Esophagus squamous epithelium (tissue), 4 donors: ENCODE results near the gene FAM163A.

Experiments used
- POLR2A ChIP-seq, 4 donors: fragments of 450-650 bp; IDR thresholded peaks; one replicate each; pipeline ENCODE4 v1.6.1; 2017; ENCODE audit warnings: antibody characterized with exemption in 4 of 4, mild to moderate bottlenecking in 4 of 4, moderate library complexity in 3 of 4
- TF ChIP-seq, protein P1 (sequence below), 6 experiments: fragments of 450-650 bp in 4 of 6; fragments of 200-600 bp in 2 of 6; sonication (generic) in 2 of 6; IDR thresholded peaks; one replicate each; pipeline ENCODE4 v1.5.1; 2016 to 2019; ENCODE audit warnings: antibody characterized with exemption in 6 of 6, mild to moderate bottlenecking in 4 of 6, moderate library complexity in 4 of 6

DNA sequence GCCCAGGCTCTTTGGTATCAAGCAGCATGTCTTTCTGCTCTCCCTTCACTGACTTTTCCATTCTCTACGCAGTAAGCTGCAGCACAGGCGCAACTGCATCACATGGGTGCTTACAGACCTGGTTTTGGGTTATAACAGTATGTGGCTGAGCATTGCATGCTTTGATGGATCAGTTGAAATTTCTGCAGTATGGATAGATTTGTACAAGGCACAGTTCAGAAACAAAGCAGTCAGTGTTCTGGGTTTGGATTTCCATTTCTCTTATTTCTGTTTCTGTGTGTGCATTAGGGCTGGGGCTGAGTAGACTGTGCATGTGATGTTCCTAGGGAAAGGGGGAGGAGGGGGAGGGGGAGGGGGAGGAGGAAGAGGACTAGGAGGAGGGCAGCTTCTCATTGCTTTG, 4.5 kb downstream of the FAM163A start:
- TF ChIP-seq, protein P1, sequence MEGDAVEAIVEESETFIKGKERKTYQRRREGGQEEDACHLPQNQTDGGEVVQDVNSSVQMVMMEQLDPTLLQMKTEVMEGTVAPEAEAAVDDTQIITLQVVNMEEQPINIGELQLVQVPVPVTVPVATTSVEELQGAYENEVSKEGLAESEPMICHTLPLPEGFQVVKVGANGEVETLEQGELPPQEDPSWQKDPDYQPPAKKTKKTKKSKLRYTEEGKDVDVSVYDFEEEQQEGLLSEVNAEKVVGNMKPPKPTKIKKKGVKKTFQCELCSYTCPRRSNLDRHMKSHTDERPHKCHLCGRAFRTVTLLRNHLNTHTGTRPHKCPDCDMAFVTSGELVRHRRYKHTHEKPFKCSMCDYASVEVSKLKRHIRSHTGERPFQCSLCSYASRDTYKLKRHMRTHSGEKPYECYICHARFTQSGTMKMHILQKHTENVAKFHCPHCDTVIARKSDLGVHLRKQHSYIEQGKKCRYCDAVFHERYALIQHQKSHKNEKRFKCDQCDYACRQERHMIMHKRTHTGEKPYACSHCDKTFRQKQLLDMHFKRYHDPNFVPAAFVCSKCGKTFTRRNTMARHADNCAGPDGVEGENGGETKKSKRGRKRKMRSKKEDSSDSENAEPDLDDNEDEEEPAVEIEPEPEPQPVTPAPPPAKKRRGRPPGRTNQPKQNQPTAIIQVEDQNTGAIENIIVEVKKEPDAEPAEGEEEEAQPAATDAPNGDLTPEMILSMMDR (IDR thresholded peaks at IDR 0.05), result no peak
- TF ChIP-seq POLR2A (IDR thresholded peaks at IDR 0.05), result no peak
